Measurements from ENCODE around the gene SPACA6.

The SPACA6 gene

GRCh38 chr19:51695702-51696315 is 2.7 kb downstream of the SPACA6 start:
- peaks cover 11 to 70% (median 53%) of the 10 kb centered on the region in 3 donors for H3K36me3 ChIP-seq
- no peak for TF ChIP-seq CTCF (IDR thresholded peaks at IDR 0.05)
- DNase-seq, result no peak
- intact Hi-C loops (cut with DNase I; ENCODE audit: low total_unique reads), result no loop called here
- no peaks in the 10 kb centered on the region for H3K9me3 ChIP-seq
- H3K4me1 ChIP-seq, result peaks cover 0 to 32% (median 23%) of the 10 kb centered on the region in 4 donors
- no peaks in the 10 kb centered on the region for H3K27me3 ChIP-seq
- H3K27ac ChIP-seq, result no peak overlapping the region
- no peak overlapping the region for H3K4me3 ChIP-seq

- no peak for DNase-seq
- no peak overlapping the region for H3K27ac ChIP-seq
- H3K27me3 ChIP-seq, result no peaks in the 10 kb centered on the region
- peaks cover 11 to 76% (median 53%) of the 10 kb centered on the region in 3 donors for H3K36me3 ChIP-seq
- no peak overlapping the region for H3K4me3 ChIP-seq
- peaks cover 0 to 25% (median 18%) of the 10 kb centered on the region in 4 donors for H3K4me1 ChIP-seq
- no peak for TF ChIP-seq CTCF (IDR thresholded peaks at IDR 0.05)
- no peaks in the 10 kb centered on the region for H3K9me3 ChIP-seq
- intact Hi-C loops (cut with DNase I; ENCODE audit: low total_unique reads), result no loop called here
Measured at GRCh38 chr19:51696606-51697005, 3.5 kb downstream of the SPACA6 start.

GRCh38 chr19:51697169-51697776 is 4.1 kb downstream of the SPACA6 start:
- Histone ChIP-seq H3K27me3 (no peaks in the 10 kb centered on the region), H3K9me3 (no peaks in the 10 kb centered on the region), H3K4me3 (no peak overlapping the region), H3K36me3 (peaks cover 11 to 78% (median 53%) of the 10 kb centered on the region in 3 donors), H3K4me1 (peaks cover 0 to 22% (median 14%) of the 10 kb centered on the region in 4 donors), H3K27ac (no peak overlapping the region)
- no peak for DNase-seq
- TF ChIP-seq CTCF (IDR thresholded peaks at IDR 0.05), result no peak
- intact Hi-C loops (cut with DNase I; ENCODE audit: low total_unique reads), result no loop called here

GRCh38 chr19:51698296-51698695 is 5.2 kb downstream of the SPACA6 start:
- intact Hi-C loops (cut with DNase I; ENCODE audit: low total_unique reads), result no loop called here
- Histone ChIP-seq H3K27me3 (no peaks in the 10 kb centered on the region), H3K36me3 (peaks cover 11 to 72% (median 53%) of the 10 kb centered on the region in 3 donors), H3K27ac (no peak overlapping the region), H3K4me1 (peaks cover 0 to 22% (median 13%) of the 10 kb centered on the region in 4 donors), H3K9me3 (no peaks in the 10 kb centered on the region), H3K4me3 (no peak overlapping the region)
- DNase-seq, result no peak
- no peak for TF ChIP-seq CTCF (IDR thresholded peaks at IDR 0.05)

- no peak for DNase-seq
- TF ChIP-seq CTCF (IDR thresholded peaks at IDR 0.05), result no peak
- Histone ChIP-seq H3K36me3 (peaks cover 11 to 63% (median 52%) of the 10 kb centered on the region in 3 donors), H3K9me3 (no peaks in the 10 kb centered on the region), H3K27ac (no peak overlapping the region), H3K4me3 (no peak overlapping the region), H3K27me3 (no peaks in the 10 kb centered on the region), H3K4me1 (peaks cover 0 to 22% (median 14%) of the 10 kb centered on the region in 4 donors)
- intact Hi-C loops (cut with DNase I; ENCODE audit: low total_unique reads), result no loop called here
Measured at GRCh38 chr19:51699170-51699569, 6.0 kb downstream of the SPACA6 start.
